HepG2 (cell line): ENCODE measurements around the gene VWA2.

Experiments
- EZH2 ChIP-seq: conservative IDR thresholded peaks from 2 replicates; pipeline ENCODE4 v1.6.1; 2012; ENCODE audit warnings: mild to moderate bottlenecking, low read depth, low read length, moderate library complexity
- ZFAT ChIP-seq: sonication (generic); formaldehyde crosslinking; conservative IDR thresholded peaks from 2 replicates; pipeline ENCODE4 v1.8.1; 2023; ENCODE audit warnings: missing genetic modification reagents, inconsistent platforms
- ZNF451 ChIP-seq: sonication (generic); formaldehyde crosslinking; IDR thresholded peaks from 2 replicates; pipeline ENCODE4 v1.5.0; 2020; ENCODE audit warnings: mild to moderate bottlenecking, missing genetic modification reagents
- ZNF589 ChIP-seq: sonication (generic); formaldehyde crosslinking; conservative IDR thresholded peaks from 2 replicates; pipeline ENCODE4 v1.8.0; 2022; ENCODE audit warnings: mild to moderate bottlenecking, moderate library complexity, missing genetic modification reagents

GRCh38 chr10:114202812-114203211 is 36.2 kb upstream of the VWA2 start:
- TF ChIP-seq ZNF451 (CRISPR knock-in tag) (no peak), ZFAT (CRISPR knock-in tag) (no peak), EZH2 (no peak), ZNF589 (no peak)
